Dendritic cell treated with granulocyte-macrophage colony-stimulating factor and Interleukin-4, amounts not matched to agents 40 ng/mL and 50 ng/mL, for 4 days (primary cell): ENCODE results near the gene ANKRD17.
"Not testable (repeated sequence)": the region's sequence is repeated elsewhere in the genome, so short reads cannot be mapped to it uniquely, and the experiment has no call there.

Experiments
- H3K27ac Mint-ChIP-seq: one replicate; pipeline ENCODE4 v1.8.0; 2022; ENCODE audit warnings: mild to moderate bottlenecking, mixed read lengths
- H3K27me3 Mint-ChIP-seq: one replicate; pipeline ENCODE4 v1.8.0; 2022; ENCODE audit warnings: mild to moderate bottlenecking, mixed read lengths
- H3K36me3 Mint-ChIP-seq: one replicate; pipeline ENCODE4 v1.8.0; 2022; ENCODE audit warnings: low read depth, mixed read lengths
- H3K4me1 Mint-ChIP-seq: one replicate; pipeline ENCODE4 v1.8.0; 2022; ENCODE audit warnings: low read depth, mixed read lengths
- H3K4me3 Mint-ChIP-seq: one replicate; pipeline ENCODE4 v1.8.0; 2022; ENCODE audit warnings: mild to moderate bottlenecking, moderate library complexity, mixed read lengths
- H3K9me3 Mint-ChIP-seq: one replicate; pipeline ENCODE4 v1.8.0; 2022; ENCODE audit warnings: mixed read lengths
- intact Hi-C: fragments of 100-400 bp; cut with micrococcal nuclease; formaldehyde crosslinking; loops from one replicate; pipeline ENCODE4 v1.15.0; 2022

ANKRD17 gene

DNA sequence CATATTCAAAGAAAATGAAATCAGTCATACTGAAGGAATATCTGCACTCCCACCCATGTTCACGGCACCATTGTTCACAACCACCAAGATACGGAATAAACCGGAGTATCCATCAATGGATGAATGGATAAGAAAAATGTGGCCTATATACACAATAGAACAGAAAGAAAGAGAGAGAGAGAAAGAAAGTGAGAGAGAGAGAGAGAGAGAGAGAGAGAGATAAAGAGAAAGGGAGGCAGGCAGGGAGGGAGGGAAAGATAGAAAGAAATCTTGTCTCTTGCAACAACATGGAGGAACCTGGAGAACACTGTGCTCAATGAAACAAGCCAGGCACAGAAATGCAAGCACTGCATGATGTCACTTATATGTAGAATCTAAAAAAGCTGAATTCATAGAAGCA, 52.4 kb downstream of the ANKRD17 start:
- H3K27ac Mint-ChIP-seq, result peak overlapping the region; percentile 6
- H3K4me1 Mint-ChIP-seq, result peaks cover 42% of the 10 kb centered on the region
- intact Hi-C loops, result no loop called here
- H3K36me3 Mint-ChIP-seq, result peaks cover 40% of the 10 kb centered on the region
- H3K27me3 Mint-ChIP-seq, result no peaks in the 10 kb centered on the region
- H3K9me3 Mint-ChIP-seq, result no peaks in the 10 kb centered on the region
- H3K4me3 Mint-ChIP-seq, result no peak overlapping the region

- Mint-ChIP-seq H3K9me3 (no peaks in the 10 kb centered on the region), H3K27ac (no peak overlapping the region), H3K4me3 (no peak overlapping the region), H3K27me3 (no peaks in the 10 kb centered on the region), H3K4me1 (peaks cover 46% of the 10 kb centered on the region), H3K36me3 (peaks cover 40% of the 10 kb centered on the region)
- intact Hi-C loops, result no loop called here
Observed at GRCh38 chr4:73205482-73205881, 53.1 kb downstream of the ANKRD17 start.

- Mint-ChIP-seq H3K36me3 (peaks cover 36% of the 10 kb centered on the region), H3K4me1 (peaks cover 40% of the 10 kb centered on the region)
- H3K27ac Mint-ChIP-seq, intact Hi-C loops, H3K4me3 Mint-ChIP-seq, H3K9me3 Mint-ChIP-seq, H3K27me3 Mint-ChIP-seq: not testable (repeated sequence)
Observed at GRCh38 chr4:73203976-73204375, 54.6 kb downstream of the ANKRD17 start.

GRCh38 chr4:73197220-73197619, 61.4 kb downstream of the ANKRD17 start:
- peaks cover 17% of the 10 kb centered on the region for H3K4me1 Mint-ChIP-seq
- H3K4me3 Mint-ChIP-seq, result no peak overlapping the region
- H3K27me3 Mint-ChIP-seq, result no peaks in the 10 kb centered on the region
- no peaks in the 10 kb centered on the region for H3K9me3 Mint-ChIP-seq
- H3K27ac Mint-ChIP-seq, result no peak overlapping the region
- no peaks in the 10 kb centered on the region for H3K36me3 Mint-ChIP-seq
- intact Hi-C loops, result no loop called here

DNA sequence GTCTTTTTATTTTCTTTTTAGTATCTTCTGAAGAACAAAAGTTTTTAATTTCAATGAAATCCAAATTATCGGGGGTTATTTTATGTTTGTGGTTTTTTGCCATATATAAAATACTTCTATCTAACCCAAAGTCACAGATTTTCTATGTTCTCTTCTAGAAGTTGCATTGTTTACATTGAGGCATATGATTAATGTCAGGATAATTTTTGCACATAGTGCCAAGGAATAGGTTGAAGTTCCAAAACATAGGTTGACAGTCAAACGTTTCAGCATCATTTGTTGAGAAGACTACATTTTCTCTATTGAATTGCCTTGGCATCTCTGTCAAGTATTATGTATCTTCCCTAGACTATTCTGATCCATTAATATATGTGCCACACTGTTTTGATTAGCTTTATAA, 64.5 kb downstream of the ANKRD17 start:
- Mint-ChIP-seq H3K36me3 (peaks cover 18% of the 10 kb centered on the region), H3K4me3 (no peak overlapping the region), H3K27me3 (no peaks in the 10 kb centered on the region), H3K27ac (no peak overlapping the region), H3K9me3 (no peaks in the 10 kb centered on the region), H3K4me1 (peaks cover 16% of the 10 kb centered on the region)
- intact Hi-C loops, result no loop called here

DNA sequence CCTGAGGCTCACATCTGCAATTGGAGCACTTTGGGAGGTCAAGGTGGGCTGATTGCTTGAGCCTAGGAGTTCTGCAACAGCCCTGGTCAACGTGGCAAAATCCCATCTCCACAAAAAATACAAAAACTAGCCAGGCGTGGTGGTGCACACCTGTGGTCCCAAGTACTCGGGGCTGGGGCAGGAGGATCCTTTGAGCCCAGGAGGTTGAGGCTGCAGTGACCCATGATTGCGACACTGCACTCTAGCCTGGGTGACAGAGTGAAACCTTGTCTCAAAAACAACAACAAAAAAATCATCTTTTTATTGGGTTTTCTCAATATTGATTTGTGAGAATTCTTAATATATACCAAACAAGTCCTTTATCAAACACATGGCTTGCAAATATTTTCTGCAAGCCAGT, 64.9 kb downstream of the ANKRD17 start:
- no peaks in the 10 kb centered on the region for H3K9me3 Mint-ChIP-seq
- H3K27me3 Mint-ChIP-seq, result no peaks in the 10 kb centered on the region
- intact Hi-C loops, result no loop called here
- peaks cover 16% of the 10 kb centered on the region for H3K4me1 Mint-ChIP-seq
- no peak overlapping the region for H3K27ac Mint-ChIP-seq
- no peak overlapping the region for H3K4me3 Mint-ChIP-seq
- H3K36me3 Mint-ChIP-seq, result peaks cover 18% of the 10 kb centered on the region

DNA sequence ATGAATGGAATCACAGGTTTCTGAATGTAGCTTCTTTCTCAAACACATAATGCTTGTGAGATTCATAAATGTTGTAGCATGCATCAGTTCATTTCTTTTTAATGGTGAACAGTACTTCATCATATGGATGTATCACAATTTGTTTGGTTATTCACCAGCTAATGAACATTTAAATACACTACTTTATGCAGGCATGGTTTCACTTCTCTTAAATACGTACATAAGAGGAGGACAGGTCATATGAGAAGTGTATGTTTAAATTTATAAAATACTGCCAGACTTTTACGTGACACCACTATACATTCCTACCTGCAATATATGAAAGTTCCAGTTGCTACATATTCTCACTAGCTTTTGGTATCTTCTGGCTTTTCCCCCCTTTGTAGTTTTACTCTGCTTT, 65.4 kb downstream of the ANKRD17 start:
- H3K4me1 Mint-ChIP-seq, result peaks cover 16% of the 10 kb centered on the region
- no peak overlapping the region for H3K27ac Mint-ChIP-seq
- no peaks in the 10 kb centered on the region for H3K27me3 Mint-ChIP-seq
- H3K4me3 Mint-ChIP-seq, result no peak overlapping the region
- intact Hi-C loops, result no loop called here
- no peaks in the 10 kb centered on the region for H3K9me3 Mint-ChIP-seq
- H3K36me3 Mint-ChIP-seq, result peaks cover 18% of the 10 kb centered on the region

- Mint-ChIP-seq H3K27ac (no peak overlapping the region), H3K4me1 (peaks cover 16% of the 10 kb centered on the region), H3K9me3 (no peaks in the 10 kb centered on the region), H3K4me3 (no peak overlapping the region), H3K27me3 (no peaks in the 10 kb centered on the region), H3K36me3 (peaks cover 18% of the 10 kb centered on the region)
- intact Hi-C loops, result no loop called here
Observed at GRCh38 chr4:73189274-73189810, 69.3 kb downstream of the ANKRD17 start.

DNA sequence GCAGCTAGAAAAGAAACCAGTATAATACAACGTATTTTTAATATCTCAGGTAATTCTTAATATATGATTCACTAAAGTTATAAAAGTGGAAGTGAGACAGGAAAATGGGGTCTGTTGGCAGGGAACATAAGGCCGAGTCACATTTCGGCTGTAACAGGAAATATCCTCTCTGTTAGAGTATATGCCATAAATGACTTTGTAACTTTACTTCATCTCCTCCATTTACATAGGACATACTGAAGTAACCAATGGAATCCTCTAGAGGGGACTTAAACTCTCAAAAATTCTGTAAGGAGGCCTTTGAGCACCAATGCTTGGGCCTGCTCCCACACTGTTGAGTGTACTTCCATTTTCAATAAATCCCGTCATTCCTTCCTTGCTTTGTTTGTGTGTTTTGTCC, 71.3 kb downstream of the ANKRD17 start:
- Mint-ChIP-seq H3K4me1 (peaks cover 16% of the 10 kb centered on the region), H3K27me3 (no peaks in the 10 kb centered on the region), H3K36me3 (peaks cover 30% of the 10 kb centered on the region), H3K27ac (no peak overlapping the region), H3K4me3 (no peak overlapping the region), H3K9me3 (no peaks in the 10 kb centered on the region)
- intact Hi-C loops, result no loop called here

GRCh38 chr4:73185903-73186302, 72.7 kb downstream of the ANKRD17 start:
- Mint-ChIP-seq H3K27me3 (no peaks in the 10 kb centered on the region), H3K36me3 (peaks cover 27% of the 10 kb centered on the region), H3K27ac (no peak overlapping the region), H3K4me3 (no peak overlapping the region), H3K9me3 (no peaks in the 10 kb centered on the region), H3K4me1 (peaks cover 20% of the 10 kb centered on the region)
- intact Hi-C loops, result no loop called here

- Mint-ChIP-seq H3K27me3 (no peaks in the 10 kb centered on the region), H3K27ac (no peak overlapping the region), H3K4me3 (no peak overlapping the region), H3K9me3 (no peaks in the 10 kb centered on the region), H3K4me1 (peaks cover 22% of the 10 kb centered on the region), H3K36me3 (peaks cover 26% of the 10 kb centered on the region)
- intact Hi-C loops, result no loop called here
Observed at GRCh38 chr4:73181231-73181630, 77.4 kb downstream of the ANKRD17 start.

- no peak overlapping the region for H3K27ac Mint-ChIP-seq
- no peaks in the 10 kb centered on the region for H3K27me3 Mint-ChIP-seq
- peaks cover 22% of the 10 kb centered on the region for H3K4me1 Mint-ChIP-seq
- peaks cover 22% of the 10 kb centered on the region for H3K9me3 Mint-ChIP-seq
- H3K36me3 Mint-ChIP-seq, result peaks cover 52% of the 10 kb centered on the region
- intact Hi-C loops, result no loop called here
- H3K4me3 Mint-ChIP-seq, result no peak overlapping the region
Observed at GRCh38 chr4:73178389-73178788, 80.2 kb downstream of the ANKRD17 start.

- Mint-ChIP-seq H3K9me3 (peaks cover 33% of the 10 kb centered on the region), H3K27me3 (no peaks in the 10 kb centered on the region), H3K36me3 (peaks cover 85% of the 10 kb centered on the region), H3K27ac (no peak overlapping the region), H3K4me1 (peaks cover 9% of the 10 kb centered on the region), H3K4me3 (no peak overlapping the region)
- intact Hi-C loops, result no loop called here
Observed at GRCh38 chr4:73172161-73172560, 86.4 kb downstream of the ANKRD17 start.

DNA sequence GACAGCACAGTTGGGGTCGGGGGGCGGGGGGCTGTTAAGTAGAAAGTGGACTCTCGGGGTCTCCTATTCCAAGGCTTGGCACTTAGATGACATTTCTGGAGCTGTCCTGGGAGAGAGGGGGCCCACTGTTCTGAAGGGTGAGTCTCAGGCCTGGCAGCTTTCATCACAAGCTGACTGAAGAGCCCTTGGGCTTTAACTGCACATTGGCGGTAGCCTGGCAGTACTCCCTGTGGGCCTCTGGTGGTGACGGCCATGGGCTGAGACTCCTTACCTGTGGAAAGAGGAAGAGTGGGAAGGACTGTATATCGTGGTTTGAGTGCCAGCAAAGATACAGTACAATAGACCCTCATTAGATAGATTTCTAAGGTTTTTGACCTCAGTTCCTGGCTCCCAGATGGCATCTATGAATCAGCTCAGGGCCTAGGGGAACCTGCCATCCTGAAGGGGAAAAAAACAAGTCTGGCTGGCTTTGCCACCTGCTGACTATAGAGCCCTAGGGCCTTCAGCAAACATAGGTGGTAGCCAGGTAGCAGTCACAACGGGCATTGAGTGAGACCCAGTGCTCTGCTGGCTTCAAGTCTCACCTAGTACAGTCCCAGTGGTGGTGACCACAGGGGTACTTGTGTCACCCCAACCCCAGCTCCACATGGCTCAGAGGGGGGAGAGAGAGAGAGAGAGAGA, 87.9 kb downstream of the ANKRD17 start:
- Mint-ChIP-seq H3K36me3 (peaks cover 85% of the 10 kb centered on the region), H3K27me3 (no peaks in the 10 kb centered on the region), H3K4me3 (no peak overlapping the region), H3K9me3 (peaks cover 34% of the 10 kb centered on the region), H3K4me1 (peaks cover 12% of the 10 kb centered on the region), H3K27ac (no peak overlapping the region)
- intact Hi-C loops, result no loop called here

GRCh38 chr4:73166212-73166611, 92.4 kb downstream of the ANKRD17 start:
- Mint-ChIP-seq H3K27me3 (no peaks in the 10 kb centered on the region), H3K27ac (no peak overlapping the region), H3K4me3 (no peak overlapping the region), H3K4me1 (peaks cover 6% of the 10 kb centered on the region), H3K9me3 (peaks cover 15% of the 10 kb centered on the region), H3K36me3 (peaks cover 78% of the 10 kb centered on the region)
- intact Hi-C loops, result no loop called here
